LNCAP (cell line): ENCODE measurements around the gene SERPINA4.

ENCODE experiments used
- CTCF ChIP-seq: fragments of 450-650 bp; IDR thresholded peaks from 2 replicates; pipeline ENCODE4 v1.5.1; 2017; ENCODE audit warnings: mild to moderate bottlenecking

The SERPINA4 gene

GRCh38 chr14:94545131-94545841 lies 16.0 kb upstream of the SERPINA4 start:
- TF ChIP-seq CTCF, result no peak

GRCh38 chr14:94547151-94547680 lies 14.0 kb upstream of the SERPINA4 start:
- no peak for TF ChIP-seq CTCF

GRCh38 chr14:94547726-94548125 lies 13.5 kb upstream of the SERPINA4 start:
- no peak for TF ChIP-seq CTCF

GRCh38 chr14:94548131-94548998 lies 12.9 kb upstream of the SERPINA4 start:
- TF ChIP-seq CTCF, result no peak

GRCh38 chr14:94548999-94549985 lies 11.9 kb upstream of the SERPINA4 start:
- peak; percentile 94 for TF ChIP-seq CTCF

- TF ChIP-seq CTCF, result no peak
Measured at GRCh38 chr14:94550041-94550440, 11.2 kb upstream of the SERPINA4 start.

- no peak for TF ChIP-seq CTCF
Measured at GRCh38 chr14:94555991-94556390, 5.3 kb upstream of the SERPINA4 start.
